Endothelial cell of umbilical vein (primary cell): Measurements from ENCODE around the gene DLX6.

Experiments
- EZH2 ChIP-seq: IDR thresholded peaks from 2 replicates; pipeline ENCODE4 v1.6.1; 2012; ENCODE audit warnings: borderline replicate concordance, low read depth, mild to moderate bottlenecking, moderate library complexity, low read length, inconsistent platforms; ENCODE audit not compliant: severe bottlenecking
- GATA2 ChIP-seq: IDR thresholded peaks from 2 replicates; pipeline ENCODE4 v1.7.0; 2011; ENCODE audit warnings: low read depth, mild to moderate bottlenecking, moderate library complexity, mixed read lengths, low read length; ENCODE audit not compliant: insufficient read length, insufficient read depth
- JUN ChIP-seq: IDR thresholded peaks from 2 replicates; pipeline ENCODE4 v1.6.1; 2011; ENCODE audit warnings: borderline replicate concordance, low read depth; ENCODE audit not compliant: insufficient read length, insufficient read depth
- POLR2A ChIP-seq: IDR thresholded peaks from 2 replicates; pipeline ENCODE4 v1.6.1; 2012; ENCODE audit warnings: low read depth, mild to moderate bottlenecking, control low read depth, low read length
- POLR2AphosphoS5 ChIP-seq: IDR thresholded peaks from 2 replicates; pipeline ENCODE4 v1.6.1; 2012; ENCODE audit warnings: low read depth, mild to moderate bottlenecking, control low read depth, low read length, moderate library complexity; ENCODE audit not compliant: insufficient read depth
- TF ChIP-seq, protein P1 (sequence below), 2 donors: IDR thresholded peaks; 1 replicate in 1 of 2; 2 replicates in 1 of 2; pipeline ENCODE4 v1.5.1; 2011; ENCODE audit warnings: low read length in 2 of 2, mild to moderate bottlenecking in 2 of 2, moderate library complexity in 2 of 2, control low read depth in 1 of 2, inconsistent platforms in 1 of 2, low read depth in 1 of 2; ENCODE audit not compliant: insufficient read depth in 1 of 2; ENCODE audit errors: extremely low read depth in 1 of 2

DNA sequence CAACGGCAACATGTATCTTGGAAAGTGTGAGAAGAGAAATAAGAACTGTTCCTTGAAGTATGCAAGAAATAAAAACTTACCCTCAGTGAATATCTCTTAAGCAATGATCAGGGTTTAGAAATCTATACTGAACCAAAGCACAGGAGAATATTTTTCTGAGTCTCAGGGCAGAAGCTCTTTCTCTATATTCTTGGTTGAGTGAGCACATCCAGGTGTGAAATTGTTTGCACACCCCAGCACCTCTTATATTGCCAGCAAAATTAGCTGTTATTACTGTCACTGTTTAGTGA, 8.4 kb downstream of the DLX6 start:
- TF ChIP-seq, protein P1, sequence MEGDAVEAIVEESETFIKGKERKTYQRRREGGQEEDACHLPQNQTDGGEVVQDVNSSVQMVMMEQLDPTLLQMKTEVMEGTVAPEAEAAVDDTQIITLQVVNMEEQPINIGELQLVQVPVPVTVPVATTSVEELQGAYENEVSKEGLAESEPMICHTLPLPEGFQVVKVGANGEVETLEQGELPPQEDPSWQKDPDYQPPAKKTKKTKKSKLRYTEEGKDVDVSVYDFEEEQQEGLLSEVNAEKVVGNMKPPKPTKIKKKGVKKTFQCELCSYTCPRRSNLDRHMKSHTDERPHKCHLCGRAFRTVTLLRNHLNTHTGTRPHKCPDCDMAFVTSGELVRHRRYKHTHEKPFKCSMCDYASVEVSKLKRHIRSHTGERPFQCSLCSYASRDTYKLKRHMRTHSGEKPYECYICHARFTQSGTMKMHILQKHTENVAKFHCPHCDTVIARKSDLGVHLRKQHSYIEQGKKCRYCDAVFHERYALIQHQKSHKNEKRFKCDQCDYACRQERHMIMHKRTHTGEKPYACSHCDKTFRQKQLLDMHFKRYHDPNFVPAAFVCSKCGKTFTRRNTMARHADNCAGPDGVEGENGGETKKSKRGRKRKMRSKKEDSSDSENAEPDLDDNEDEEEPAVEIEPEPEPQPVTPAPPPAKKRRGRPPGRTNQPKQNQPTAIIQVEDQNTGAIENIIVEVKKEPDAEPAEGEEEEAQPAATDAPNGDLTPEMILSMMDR (IDR thresholded peaks at IDR 0.05; ENCODE audit: extremely low read depth in 1 of 2, insufficient read depth in 1 of 2, low read depth in 1 of 2, low read length in 2 of 2): no peak
- TF ChIP-seq POLR2AphosphoS5: no peak
- TF ChIP-seq POLR2A: no peak
- TF ChIP-seq EZH2: no peak
- TF ChIP-seq JUN: no peak
- TF ChIP-seq GATA2: no peak
